IMR-90 (cell line): ENCODE data around the gene RORB. TPM values are rescaled to one million over a fixed set of nuclear protein-coding genes. Genes with fewer than 3 reads are reported as not detected.

Experiments
- ATAC-seq: fragments of 200-7000 bp; cut with Tn5 transposase; 2 replicates; pipeline ENCODE4 v1.9.1; 2020; ENCODE audit warnings: low read depth, mild to moderate bottlenecking, moderate library complexity
- BruUV-seq: library from RNA; stranded (reverse); fragments of 400-500 nt; replicated peaks from 2 replicates; lab custom pipeline; 2021; lab: Mats Ljungman, UMichigan
- CTCF ChIA-PET: fragments of 300-600 bp; formaldehyde crosslinking; extraction: SDS; loops from one replicate; lab custom pipeline; 2021; ENCODE audit warnings: antibody characterized with exemption; lab: Yijun Ruan, JAX
- POLR2A ChIA-PET: fragments of 300-600 bp; sonication (Branson Sonifier 250); formaldehyde crosslinking; loops from one replicate; lab custom pipeline; 2022; ENCODE audit warnings: antibody characterized with exemption; ENCODE audit not compliant: unreplicated experiment; lab: Charles Lee
- DNase-seq: peaks from one replicate; pipeline ENCODE4 v3.0.0; 2013
- H2AFZ ChIP-seq: replicated peaks from 2 replicates; pipeline ENCODE3; 2013; ENCODE audit warnings: low read length, mild to moderate bottlenecking; ENCODE audit not compliant: poor library complexity
- H2AK5ac ChIP-seq: 2 replicates; pipeline ENCODE4 v1.6.1; 2013; ENCODE audit warnings: low read depth, low read length, inconsistent platforms
- H2AK9ac ChIP-seq: replicated peaks from 2 replicates; pipeline ENCODE3; 2013; ENCODE audit warnings: mild to moderate bottlenecking, low read depth, low read length, moderate library complexity; ENCODE audit not compliant: poor library complexity
- H2BK120ac ChIP-seq: 2 replicates; pipeline ENCODE4 v1.6.1; 2013; ENCODE audit warnings: low read depth, low read length, inconsistent platforms
- H2BK15ac ChIP-seq: 3 replicates; pipeline ENCODE4 v1.6.1; 2013; ENCODE audit warnings: low read depth, low read length, inconsistent platforms
- H2BK20ac ChIP-seq: 2 replicates; pipeline ENCODE4 v1.6.1; 2013; ENCODE audit warnings: low read depth, mild to moderate bottlenecking, inconsistent platforms, low read length, moderate library complexity
- H2BK5ac ChIP-seq: 2 replicates; pipeline ENCODE4 v1.6.1; 2013; ENCODE audit warnings: mild to moderate bottlenecking, low read depth, low read length, inconsistent platforms; ENCODE audit not compliant: poor library complexity, severe bottlenecking
- H3K14ac ChIP-seq: replicated peaks from 2 replicates; pipeline ENCODE4 v1.6.1; 2013; ENCODE audit warnings: low read depth, low read length, inconsistent platforms
- H3K18ac ChIP-seq: 2 replicates; pipeline ENCODE4 v1.6.1; 2013; ENCODE audit warnings: low read depth, low read length, control low read depth
- H3K23ac ChIP-seq: 2 replicates; pipeline ENCODE4 v1.6.1; 2013; ENCODE audit warnings: low read depth, low read length, inconsistent platforms
- H3K27ac ChIP-seq: 2 replicates; pipeline ENCODE4 v1.5.1; 2013; ENCODE audit warnings: mild to moderate bottlenecking, control low read depth, low read length; ENCODE audit not compliant: insufficient read depth
- H3K27me3 ChIP-seq: 2 replicates; pipeline ENCODE4 v1.6.1; 2013; ENCODE audit warnings: low read length; ENCODE audit not compliant: control insufficient read depth, insufficient read depth
- H3K36me3 ChIP-seq: 2 replicates; pipeline ENCODE4 v1.6.1; 2013; ENCODE audit warnings: low read length, mixed read lengths; ENCODE audit not compliant: control insufficient read depth, insufficient read depth
- H3K4ac ChIP-seq: 2 replicates; pipeline ENCODE4 v1.6.1; 2013; ENCODE audit warnings: low read depth, low read length, inconsistent platforms
- H3K4me1 ChIP-seq: 2 replicates; pipeline ENCODE4 v1.6.1; 2013; ENCODE audit warnings: low read length, mixed read lengths; ENCODE audit not compliant: control insufficient read depth, insufficient read depth
- H3K4me2 ChIP-seq: 2 replicates; pipeline ENCODE4 v1.6.1; 2013; ENCODE audit warnings: low read depth, mild to moderate bottlenecking, control low read depth, low read length, moderate library complexity
- H3K4me3 ChIP-seq: 2 replicates; pipeline ENCODE4 v1.5.1; 2013; ENCODE audit warnings: low read depth, mild to moderate bottlenecking, control low read depth, low read length, moderate library complexity; ENCODE audit not compliant: insufficient read depth
- H3K56ac ChIP-seq: 2 replicates; pipeline ENCODE4 v1.6.1; 2013; ENCODE audit warnings: low read length, inconsistent platforms; ENCODE audit not compliant: insufficient read depth; ENCODE audit errors: extremely low read depth
- H3K79me1 ChIP-seq, 2 experiments: 2 replicates each; pipeline ENCODE4 v1.6.1; 2013; ENCODE audit warnings: low read length in 2 of 2, inconsistent platforms in 1 of 2, low read depth in 1 of 2
- H3K9ac ChIP-seq: 2 replicates; pipeline ENCODE4 v1.6.1; 2013; ENCODE audit warnings: low read depth, low read length, control low read depth
- H3K9me1 ChIP-seq: 2 replicates; pipeline ENCODE4 v1.6.1; 2013; ENCODE audit warnings: low read length, inconsistent platforms; ENCODE audit not compliant: insufficient read depth
- H3K9me3 ChIP-seq: 2 replicates; pipeline ENCODE4 v1.6.1; 2013; ENCODE audit warnings: low read length; ENCODE audit not compliant: control insufficient read depth, insufficient read depth
- H4K20me1 ChIP-seq: 2 replicates; pipeline ENCODE4 v1.6.1; 2013; ENCODE audit warnings: low read length, inconsistent platforms; ENCODE audit not compliant: insufficient read depth
- H4K5ac ChIP-seq: 2 replicates; pipeline ENCODE4 v1.6.1; 2013; ENCODE audit warnings: mild to moderate bottlenecking, low read depth, low read length, control low read depth
- H4K8ac ChIP-seq, 2 experiments: 2 replicates each; pipeline ENCODE4 v1.6.1; 2013; ENCODE audit warnings: low read depth in 2 of 2, low read length in 2 of 2, control low read depth in 1 of 2, inconsistent platforms in 1 of 2
- H4K91ac ChIP-seq: 2 replicates; pipeline ENCODE4 v1.6.1; 2013; ENCODE audit warnings: low read depth, low read length, inconsistent platforms; ENCODE audit not compliant: insufficient read depth
- BHLHE40 ChIP-seq: fragments of 150-350 bp; IDR thresholded peaks from 2 replicates; pipeline ENCODE4 v1.6.1; 2016; ENCODE audit warnings: mild to moderate bottlenecking, low read depth, low read length
- CEBPB ChIP-seq: IDR thresholded peaks from 2 replicates; pipeline ENCODE4 v1.6.1; 2012; ENCODE audit warnings: low read depth, low read length, improper control_type of control experiment
- CHD1 ChIP-seq: IDR thresholded peaks from 2 replicates; pipeline ENCODE4 v1.6.1; 2012; ENCODE audit warnings: low read depth, low read length, improper control_type of control experiment
- CTCF ChIP-seq: conservative IDR thresholded peaks from 2 replicates; pipeline ENCODE4 v1.5.1; 2012; ENCODE audit warnings: mild to moderate bottlenecking, low read depth, low read length, improper control_type of control experiment
- ELK1 ChIP-seq: fragments of 150-350 bp; IDR thresholded peaks from 2 replicates; pipeline ENCODE4 v1.6.1; 2016; ENCODE audit warnings: low read depth, mild to moderate bottlenecking, low read length, moderate library complexity, borderline replicate concordance
- FOS ChIP-seq: fragments of 150-350 bp; IDR thresholded peaks from 2 replicates; pipeline ENCODE4 v1.6.1; 2016; ENCODE audit warnings: low read depth, low read length
- MAFK ChIP-seq: IDR thresholded peaks from 2 replicates; pipeline ENCODE4 v1.6.1; 2012; ENCODE audit warnings: low read depth, low read length, improper control_type of control experiment
- MAZ ChIP-seq: IDR thresholded peaks from 2 replicates; pipeline ENCODE4 v1.6.1; 2012; ENCODE audit warnings: low read depth, mild to moderate bottlenecking, low read length, improper control_type of control experiment, moderate library complexity, borderline replicate concordance
- MXI1 ChIP-seq: IDR thresholded peaks from 2 replicates; pipeline ENCODE4 v1.6.1; 2012; ENCODE audit warnings: low read depth, mild to moderate bottlenecking, low read length, moderate library complexity, borderline replicate concordance
- NFE2L2 ChIP-seq: fragments of 150-350 bp; IDR thresholded peaks from 2 replicates; pipeline ENCODE4 v1.6.1; 2016; ENCODE audit warnings: low read depth, mild to moderate bottlenecking, low read length
- POLR2A ChIP-seq: IDR thresholded peaks from 2 replicates; pipeline ENCODE4 v1.6.1; 2012; ENCODE audit warnings: mild to moderate bottlenecking, low read depth, low read length
- RAD21 ChIP-seq: IDR thresholded peaks from 2 replicates; pipeline ENCODE4 v1.6.1; 2012; ENCODE audit warnings: low read length, improper control_type of control experiment
- RCOR1 ChIP-seq: IDR thresholded peaks from 2 replicates; pipeline ENCODE4 v1.6.1; 2012; ENCODE audit warnings: mild to moderate bottlenecking, low read length, improper control_type of control experiment; ENCODE audit not compliant: insufficient replicate concordance
- RFX5 ChIP-seq: IDR thresholded peaks from 2 replicates; pipeline ENCODE4 v1.8.0; 2012; ENCODE audit warnings: low read depth, mild to moderate bottlenecking, low read length, moderate library complexity
- SMC3 ChIP-seq: fragments of 150-350 bp; IDR thresholded peaks from 2 replicates; pipeline ENCODE4 v1.6.1; 2016; ENCODE audit warnings: low read depth, mild to moderate bottlenecking, antibody characterized with exemption, low read length, moderate library complexity
- USF2 ChIP-seq: fragments of 150-350 bp; IDR thresholded peaks from 2 replicates; pipeline ENCODE4 v1.6.1; 2017; ENCODE audit warnings: mild to moderate bottlenecking, antibody characterized with exemption, low read length, low read depth
- WGBS, 2 experiments: methylation state at CpG; one replicate each; pipeline versions ENCODE4 v1.1.5 to v1.1.7; 2013; ENCODE audit warnings: missing lambda C conversion rate in 2 of 2; ENCODE audit not compliant: insufficient read length in 1 of 2; ENCODE audit errors: extremely low coverage in 2 of 2; 5-methylcytosine and 5-hydroxymethylcytosine counted together
- dilution Hi-C: fragments of 300-500 bp; cut with HindIII; formaldehyde crosslinking; loops from one replicate; pipeline ENCODE4 v1.14.3; 2018; ENCODE audit warnings: low sequenced_read_pairs; ENCODE audit not compliant: unreplicated experiment
- in situ Hi-C: fragments of 300-500 bp; cut with MboI; formaldehyde crosslinking; loops from 3 replicates; pipeline ENCODE4 v1.14.3; 2019; ENCODE audit warnings: low sequenced_read_pairs, inconsistent platforms, mixed read lengths
- intact Hi-C: fragments of 100-400 bp; cut with micrococcal nuclease; formaldehyde crosslinking; loops from 2 replicates; pipeline ENCODE4 v1.10.0; 2022
- polyA plus RNA-seq, 3 experiments: library from polyadenylated mRNA; depleted of rRNA; stranded (reverse); fragments of >200 nt; gene quantifications; 2 replicates each; pipeline ENCODE4 v1.2.3, GENCODE V29; 2012; ENCODE audit warnings: low replicate concordance in 1 of 3
- total RNA-seq: library from RNA; depleted of rRNA; stranded (reverse); fragments of >200 nt; gene quantifications from 2 replicates; pipeline ENCODE4 v1.2.3, GENCODE V29; 2012

The RORB gene
- total and polyA plus RNA-seq, 2 of the 4 experiments (the other 2 are of a cell fraction) = not detected

- TF ChIP-seq SMC3 (no peak), NFE2L2 (no peak), MAFK (no peak)
Observed at GRCh38 chr9:74500584-74500924, 3.4 kb downstream of the RORB start (continued).

GRCh38 chr9:74501570-74501969 is 4.4 kb downstream of the RORB start:
- H3K36me3 ChIP-seq = no peaks in the 10 kb centered on the region
- no peak overlapping the region for H3K14ac ChIP-seq
- in situ Hi-C loops (no loop called here), intact Hi-C loops (no loop called here), dilution Hi-C loops (no loop called here)
- ATAC-seq (no peak), DNase-seq (no peak)
- H4K91ac ChIP-seq = no peak overlapping the region
- no peak overlapping the region for H3K23ac ChIP-seq
- no peak overlapping the region for H3K4ac ChIP-seq
- H4K8ac ChIP-seq = no peak overlapping the region
- H4K5ac ChIP-seq = no peak overlapping the region
- no peak overlapping the region for H2BK20ac ChIP-seq
- no peak overlapping the region for H2AK5ac ChIP-seq
- H3K9ac ChIP-seq = no peak overlapping the region
- H2AFZ ChIP-seq = no peak overlapping the region
- no TSS peak for BruUV-seq
- H3K4me1 ChIP-seq = no peaks in the 10 kb centered on the region
- WGBS, 2 experiments = no CpG with 5 or more reads among the region's 2 CpGs
- no peak overlapping the region for H3K18ac ChIP-seq
- no peak overlapping the region for H2BK15ac ChIP-seq
- H2AK9ac ChIP-seq = no peak overlapping the region
- no peak for TF ChIP-seq MXI1
- no peak for TF ChIP-seq RFX5
- no peak for TF ChIP-seq MAZ
- TF ChIP-seq RCOR1 = no peak
- no peak for TF ChIP-seq CTCF
- no peak for TF ChIP-seq RAD21
- no peak for TF ChIP-seq POLR2A
- TF ChIP-seq SMC3 = no peak
- no peak for TF ChIP-seq CHD1
- no peak for TF ChIP-seq USF2
- TF ChIP-seq BHLHE40 = no peak
- no peak for TF ChIP-seq CEBPB
- TF ChIP-seq ELK1 = no peak
- TF ChIP-seq NFE2L2 = no peak
- TF ChIP-seq MAFK = no peak
- no peak for TF ChIP-seq FOS
- no peak overlapping the region for H3K4me2 ChIP-seq
- no peaks in the 10 kb centered on the region for H3K79me1 ChIP-seq
- H2BK120ac ChIP-seq = no peak overlapping the region
- H4K20me1 ChIP-seq = no peaks in the 10 kb centered on the region
- POLR2A ChIA-PET = no interaction called here
- H2BK5ac ChIP-seq = no peak overlapping the region
- H3K27ac ChIP-seq = no peak overlapping the region
- H3K4me3 ChIP-seq = no peak overlapping the region
- CTCF ChIA-PET = no interaction called here
- no peak overlapping the region for H3K56ac ChIP-seq
- H3K9me3 ChIP-seq = no peaks in the 10 kb centered on the region
- H3K27me3 ChIP-seq = peaks cover 34% of the 10 kb centered on the region
- H3K9me1 ChIP-seq = no peaks in the 10 kb centered on the region
